ENCODE results near the gene OIT3.

- TF ChIP-seq CTCF (tag by site-specific recombination; IDR thresholded peaks at IDR 0.05) (no peak), ZNF776 (tag by site-specific recombination; IDR thresholded peaks at IDR 0.05; ENCODE audit: borderline replicate concordance) (no peak), ZNF664 (tag by site-specific recombination; IDR thresholded peaks at IDR 0.05) (no peak), MZF1 (tag by site-specific recombination; IDR thresholded peaks at IDR 0.05; ENCODE audit: borderline replicate concordance) (no peak), ZNF449 (tag by site-specific recombination; IDR thresholded peaks at IDR 0.05) (no peak), REPIN1 (tag by site-specific recombination; IDR thresholded peaks at IDR 0.05; ENCODE audit: low read depth) (no peak), ZNF558 (tag by site-specific recombination; IDR thresholded peaks at IDR 0.05) (no peak)
These were observed 18.2 kb downstream of the OIT3 start for GRCh38 chr10:72911758-72912157.
